H9 (cell line): ENCODE data around the gene TOGARAM1. TPM values are rescaled to one million over a fixed set of nuclear protein-coding genes. Genes with fewer than 3 reads are reported as not detected.

Source experiments
- DNase-seq: peaks from one replicate; pipeline ENCODE4 v3.0.0-alpha.2; 2017
- H2AFZ ChIP-seq: one replicate; pipeline ENCODE4 v1.6.1; 2013; ENCODE audit warnings: mild to moderate bottlenecking, low read length, control low read depth, moderate library complexity
- H2AK5ac ChIP-seq: 2 replicates; pipeline ENCODE4 v1.6.1; 2013; ENCODE audit warnings: low read length, control low read depth, mixed read lengths; ENCODE audit not compliant: insufficient read length
- H2BK120ac ChIP-seq: one replicate; pipeline ENCODE4 v1.6.1; 2013; ENCODE audit warnings: low read depth, mild to moderate bottlenecking, low read length, control low read depth, inconsistent platforms; ENCODE audit not compliant: poor library complexity, severe bottlenecking
- H2BK12ac ChIP-seq: 2 replicates; pipeline ENCODE4 v1.6.1; 2013; ENCODE audit warnings: low read length, control low read depth, mixed read lengths, low read depth; ENCODE audit not compliant: insufficient read length
- H2BK15ac ChIP-seq: 2 replicates; pipeline ENCODE4 v1.6.1; 2013; ENCODE audit warnings: low read depth, low read length, control low read depth
- H2BK20ac ChIP-seq: one replicate; pipeline ENCODE4 v1.6.1; 2013; ENCODE audit warnings: low read depth, mild to moderate bottlenecking, low read length, control low read depth, inconsistent platforms; ENCODE audit not compliant: poor library complexity, severe bottlenecking
- H2BK5ac ChIP-seq: 2 replicates; pipeline ENCODE4 v1.6.1; 2013; ENCODE audit warnings: low read length, control low read depth, mixed read lengths; ENCODE audit not compliant: insufficient read length
- H3K14ac ChIP-seq: 2 replicates; pipeline ENCODE4 v1.6.1; 2013; ENCODE audit warnings: low read length, control low read depth; ENCODE audit not compliant: insufficient read depth
- H3K18ac ChIP-seq: 2 replicates; pipeline ENCODE4 v1.6.1; 2013; ENCODE audit warnings: low read depth, mild to moderate bottlenecking, mixed read lengths, low read length, control low read depth; ENCODE audit not compliant: insufficient read length
- H3K23ac ChIP-seq: 2 replicates; pipeline ENCODE4 v1.6.1; 2013; ENCODE audit warnings: low read length, control low read depth, mixed read lengths, low read depth; ENCODE audit not compliant: insufficient read length
- H3K23me2 ChIP-seq: 2 replicates; pipeline ENCODE4 v1.6.1; 2013; ENCODE audit warnings: low read depth, mild to moderate bottlenecking, mixed read lengths, low read length, control low read depth; ENCODE audit not compliant: insufficient read length, poor library complexity, severe bottlenecking
- H3K27ac ChIP-seq: 2 replicates; pipeline ENCODE4 v1.5.1; 2013; ENCODE audit warnings: low read length, control low read depth, mixed read lengths, low read depth; ENCODE audit not compliant: insufficient read length
- H3K27me3 ChIP-seq: 2 replicates; pipeline ENCODE4 v1.6.1; 2013; ENCODE audit warnings: low read length, control low read depth, inconsistent platforms; ENCODE audit not compliant: insufficient read depth
- H3K4ac ChIP-seq: 2 replicates; pipeline ENCODE4 v1.6.1; 2013; ENCODE audit warnings: low read depth, mild to moderate bottlenecking, control low read depth, inconsistent platforms, low read length, moderate library complexity
- H3K4me1 ChIP-seq: 2 replicates; pipeline ENCODE4 v1.6.1; 2013; ENCODE audit warnings: low read length, control low read depth, inconsistent platforms; ENCODE audit not compliant: insufficient read depth
- H3K4me2 ChIP-seq: 2 replicates; pipeline ENCODE4 v1.6.1; 2013; ENCODE audit warnings: low read length, control low read depth, mixed read lengths; ENCODE audit not compliant: insufficient read length, insufficient read depth
- H3K56ac ChIP-seq: 2 replicates; pipeline ENCODE4 v1.6.1; 2013; ENCODE audit warnings: low read depth, mild to moderate bottlenecking, mixed read lengths, low read length, control low read depth; ENCODE audit not compliant: insufficient read length
- H3K79me1 ChIP-seq: 2 replicates; pipeline ENCODE4 v1.6.1; 2013; ENCODE audit warnings: low read depth, mild to moderate bottlenecking, moderate library complexity, low read length, control low read depth, inconsistent platforms; ENCODE audit not compliant: insufficient read depth, poor library complexity, severe bottlenecking
- H3K79me2 ChIP-seq: 2 replicates; pipeline ENCODE4 v1.6.1; 2013; ENCODE audit warnings: low read length, control low read depth, inconsistent platforms; ENCODE audit not compliant: insufficient read depth
- H3K9ac ChIP-seq: 2 replicates; pipeline ENCODE4 v1.6.1; 2013; ENCODE audit warnings: low read length, control low read depth, mixed read lengths; ENCODE audit not compliant: insufficient read length; ENCODE audit errors: extremely low read depth
- H3K9me3 ChIP-seq: one replicate; pipeline ENCODE4 v1.6.1; 2013; ENCODE audit warnings: low read depth, low read length, inconsistent platforms; ENCODE audit not compliant: control insufficient read depth
- H3T11ph ChIP-seq: one replicate; pipeline ENCODE4 v1.6.1; 2013; ENCODE audit warnings: mild to moderate bottlenecking, low read length, control low read depth, inconsistent platforms
- H4K20me1 ChIP-seq: one replicate; pipeline ENCODE4 v1.6.1; 2013; ENCODE audit not compliant: control insufficient read depth, insufficient read length, insufficient read depth
- H4K5ac ChIP-seq: 2 replicates; pipeline ENCODE4 v1.6.1; 2013; ENCODE audit warnings: low read depth, mild to moderate bottlenecking, mixed read lengths, low read length, control low read depth; ENCODE audit not compliant: insufficient read length
- H4K8ac ChIP-seq: replicated peaks from 2 replicates; pipeline ENCODE4 v1.6.1; 2013; ENCODE audit warnings: low read length, control low read depth, mixed read lengths, low read depth; ENCODE audit not compliant: insufficient read length
- H4K91ac ChIP-seq: 2 replicates; pipeline ENCODE4 v1.6.1; 2013; ENCODE audit warnings: low read depth, mild to moderate bottlenecking, moderate library complexity, mixed read lengths, low read length, control low read depth; ENCODE audit not compliant: insufficient read length
- H3K27ac Mint-ChIP-seq, 3 experiments: 2 replicates in 2 of 3; 3 replicates in 1 of 3; pipeline ENCODE4 v1.8.0; 2020 to 2021; ENCODE audit warnings: mixed read lengths in 3 of 3, mild to moderate bottlenecking in 1 of 3, moderate library complexity in 1 of 3
- H3K27me3 Mint-ChIP-seq: 2 replicates; pipeline ENCODE4 v1.8.0; 2021; ENCODE audit warnings: low read depth, mild to moderate bottlenecking, moderate library complexity, mixed read lengths
- H3K36me3 Mint-ChIP-seq, 3 experiments: 2 replicates in 2 of 3; 3 replicates in 1 of 3; pipeline ENCODE4 v1.8.0; 2020 to 2021; ENCODE audit warnings: low read depth in 3 of 3, mixed read lengths in 3 of 3; ENCODE audit not compliant: insufficient read depth in 1 of 3
- H3K4me1 Mint-ChIP-seq, 2 experiments: 2 replicates each; pipeline ENCODE4 v1.8.0; 2020; ENCODE audit warnings: mixed read lengths in 2 of 2
- H3K4me3 Mint-ChIP-seq, 2 experiments: 2 replicates in 1 of 2; 3 replicates in 1 of 2; pipeline ENCODE4 v1.8.0; 2020 to 2021; ENCODE audit warnings: mild to moderate bottlenecking in 2 of 2, mixed read lengths in 2 of 2, moderate library complexity in 1 of 2
- H3K9me3 Mint-ChIP-seq, 2 experiments: 2 replicates in 1 of 2; 3 replicates in 1 of 2; pipeline ENCODE4 v1.8.0; 2020; ENCODE audit warnings: mild to moderate bottlenecking in 2 of 2, mixed read lengths in 2 of 2, moderate library complexity in 1 of 2
- CTCF ChIP-seq: fragments of 200-600 bp; sonication (generic); conservative IDR thresholded peaks from 3 replicates; pipeline ENCODE4 v1.8.0; 2021; ENCODE audit warnings: antibody characterized with exemption, mild to moderate bottlenecking
- WGBS: extraction: QIAGEN DNeasy Blood & Tissue Kit; methylation state at CpG from one replicate; pipeline ENCODE4 v1.1.7; 2013; ENCODE audit warnings: missing lambda C conversion rate, low lambda C conversion rate, mixed read lengths; ENCODE audit not compliant: insufficient read length; ENCODE audit errors: extremely low coverage; 5-methylcytosine and 5-hydroxymethylcytosine counted together
- total RNA-seq: library from RNA; stranded (reverse); gene quantifications from 2 replicates; pipeline ENCODE4 v1.2.1, GENCODE V29; 2021

Gene TOGARAM1
- total RNA-seq, 1 experiment from 2014 or later = 11.4 TPM

DNA sequence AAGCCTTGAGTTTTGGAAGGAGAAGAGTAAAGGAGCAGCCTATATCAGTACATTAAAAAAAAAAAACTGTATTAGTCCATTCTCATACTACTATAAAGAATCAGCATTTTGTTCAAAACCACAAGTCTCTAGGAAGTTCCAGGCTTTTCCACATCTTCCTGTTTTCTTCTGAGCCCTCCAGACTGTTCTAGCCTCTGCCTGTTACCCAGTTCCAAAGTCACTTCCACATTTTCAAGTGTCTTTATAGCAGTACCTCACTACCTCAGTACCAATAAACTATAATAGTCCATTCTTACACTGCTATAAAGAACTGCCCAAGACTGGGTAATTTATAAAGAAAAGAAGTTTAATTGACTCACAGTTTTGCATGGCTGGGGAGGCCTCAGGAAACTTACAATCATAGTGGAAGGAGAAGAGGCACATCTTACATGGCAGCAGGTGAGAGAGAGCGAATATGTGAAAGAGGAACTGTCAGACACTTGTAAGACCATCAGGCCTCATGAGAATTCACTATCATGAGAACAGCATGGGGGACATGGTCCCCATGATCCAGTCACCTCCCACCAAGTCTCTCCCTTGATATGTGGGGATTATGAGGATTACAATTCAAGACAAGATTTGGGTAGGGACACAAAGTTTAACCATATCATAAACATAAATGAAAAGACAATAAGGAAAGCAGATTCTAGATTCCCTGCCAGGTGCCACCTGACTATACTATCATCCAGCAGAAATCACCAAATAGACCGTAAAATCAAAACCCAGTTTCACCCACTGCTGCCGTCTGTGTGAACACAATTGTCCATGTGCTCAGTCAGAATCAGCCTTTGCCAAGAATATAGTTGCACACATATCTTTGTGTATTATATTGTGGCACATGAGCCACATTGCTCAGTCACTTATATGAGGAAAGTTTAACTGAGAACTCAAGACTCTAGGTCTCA lies 27.8 kb downstream of the TOGARAM1 start:
- Histone ChIP-seq H2BK12ac (no peak overlapping the region), H2BK120ac (no peak overlapping the region), H3K27me3 (no peaks in the 10 kb centered on the region), H3K56ac (no peak overlapping the region), H2AFZ (no peak overlapping the region), H3K79me1 (no peaks in the 10 kb centered on the region), H3K9me3 (no peaks in the 10 kb centered on the region), H2BK5ac (no peak overlapping the region), H2BK20ac (no peak overlapping the region), H3K79me2 (no peaks in the 10 kb centered on the region), H3T11ph (no peak overlapping the region), H3K23me2 (no peaks in the 10 kb centered on the region), H3K4ac (no peak overlapping the region), H2BK15ac (no peak overlapping the region), H4K5ac (no peak overlapping the region), H3K4me1 (no peaks in the 10 kb centered on the region), H2AK5ac (no peak overlapping the region), H3K18ac (no peak overlapping the region), H3K9ac (no peak overlapping the region), H4K8ac (no peak overlapping the region), H3K27ac (no peak overlapping the region), H4K20me1 (no peaks in the 10 kb centered on the region), H3K23ac (no peak overlapping the region), H3K4me2 (no peak overlapping the region), H4K91ac (no peak overlapping the region), H3K14ac (no peak overlapping the region)
- TF ChIP-seq CTCF = no peak
- DNase-seq = no peak
- Mint-ChIP-seq H3K36me3 (0 out of 7 replicates have a peak, but pooled peaks cover 0 to 4% (median 0%) of the 10 kb centered on the region in 3 experiments), H3K4me1 (no peaks in the 10 kb centered on the region), H3K27me3 (no peaks in the 10 kb centered on the region), H3K9me3 (no peaks in the 10 kb centered on the region), H3K4me3 (no peak overlapping the region), H3K27ac (no peak overlapping the region; a peak in 1 of 7 replicates)
- no CpG with 5 or more reads among the region's 3 CpGs for WGBS
